ENCODE measurements around the gene NRDE2. TPM values are rescaled to one million over a fixed set of nuclear protein-coding genes. Genes with fewer than 3 reads are reported as not detected.

Gene NRDE2
- total RNA-seq, 1 donor from 2014 or later = 20.8 TPM

GRCh38 chr14:90287791-90288190 is 44.0 kb downstream of the NRDE2 start:
- DNase-seq (ENCODE audit: low spot score) = no peak
- no peaks in the 10 kb centered on the region for H3K4me1 Mint-ChIP-seq (ENCODE audit: unreplicated experiment)
- H3K9me3 Mint-ChIP-seq (ENCODE audit: unreplicated experiment) = no peaks in the 10 kb centered on the region
- H3K27me3 Mint-ChIP-seq (ENCODE audit: unreplicated experiment) = no peaks in the 10 kb centered on the region
- no peak overlapping the region for H3K4me3 Mint-ChIP-seq (ENCODE audit: unreplicated experiment)
- peaks cover 29% of the 10 kb centered on the region for H3K36me3 Mint-ChIP-seq (ENCODE audit: low read depth, unreplicated experiment)
- H3K27ac Mint-ChIP-seq (ENCODE audit: unreplicated experiment) = no peak overlapping the region
- no peak for TF ChIP-seq CTCF (IDR thresholded peaks at IDR 0.05; ENCODE audit: unreplicated experiment)

DNA sequence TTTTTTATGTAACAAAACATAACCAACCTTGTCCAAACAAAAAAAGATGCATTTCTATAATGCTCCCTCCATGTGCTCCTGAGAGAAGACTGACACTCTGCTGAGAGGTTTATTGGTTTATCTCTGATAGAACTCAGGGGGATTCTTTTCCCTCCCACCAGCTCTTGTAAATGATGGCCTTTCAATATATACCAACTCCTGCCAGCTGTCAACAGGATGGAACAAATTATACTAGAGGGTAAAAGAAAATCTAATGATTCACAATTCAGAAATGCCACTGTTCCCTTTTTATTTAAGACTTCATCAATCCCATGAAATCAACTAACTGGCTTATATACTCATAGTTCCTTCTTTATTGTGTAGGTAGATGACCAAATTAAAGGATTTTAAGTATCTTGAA is 50.0 kb downstream of the NRDE2 start:
- Mint-ChIP-seq H3K36me3 (ENCODE audit: low read depth, unreplicated experiment) (peaks cover 12% of the 10 kb centered on the region), H3K27ac (ENCODE audit: unreplicated experiment) (no peak overlapping the region), H3K4me3 (ENCODE audit: unreplicated experiment) (no peak overlapping the region), H3K9me3 (ENCODE audit: unreplicated experiment) (no peaks in the 10 kb centered on the region), H3K27me3 (ENCODE audit: unreplicated experiment) (peaks cover 5% of the 10 kb centered on the region), H3K4me1 (ENCODE audit: unreplicated experiment) (peaks cover 8% of the 10 kb centered on the region)
- no peak for DNase-seq (ENCODE audit: low spot score)
- no peak for TF ChIP-seq CTCF (IDR thresholded peaks at IDR 0.05; ENCODE audit: unreplicated experiment)

GRCh38 chr14:90281261-90281660 is 50.5 kb downstream of the NRDE2 start:
- Mint-ChIP-seq H3K27me3 (ENCODE audit: unreplicated experiment) (peaks cover 5% of the 10 kb centered on the region), H3K36me3 (ENCODE audit: low read depth, unreplicated experiment) (peaks cover 9% of the 10 kb centered on the region), H3K27ac (ENCODE audit: unreplicated experiment) (no peak overlapping the region), H3K9me3 (ENCODE audit: unreplicated experiment) (no peaks in the 10 kb centered on the region), H3K4me3 (ENCODE audit: unreplicated experiment) (no peak overlapping the region), H3K4me1 (ENCODE audit: unreplicated experiment) (peaks cover 12% of the 10 kb centered on the region)
- DNase-seq (ENCODE audit: low spot score) = no peak
- TF ChIP-seq CTCF (IDR thresholded peaks at IDR 0.05; ENCODE audit: unreplicated experiment) = no peak

GRCh38 chr14:90280096-90280495 is 51.6 kb downstream of the NRDE2 start:
- Mint-ChIP-seq H3K27ac (ENCODE audit: unreplicated experiment) (no peak overlapping the region), H3K4me1 (ENCODE audit: unreplicated experiment) (peaks cover 17% of the 10 kb centered on the region), H3K27me3 (ENCODE audit: unreplicated experiment) (peaks cover 8% of the 10 kb centered on the region), H3K4me3 (ENCODE audit: unreplicated experiment) (no peak overlapping the region), H3K9me3 (ENCODE audit: unreplicated experiment) (no peaks in the 10 kb centered on the region), H3K36me3 (ENCODE audit: low read depth, unreplicated experiment) (peaks cover 3% of the 10 kb centered on the region)
- no peak for DNase-seq (ENCODE audit: low spot score)
- TF ChIP-seq CTCF (IDR thresholded peaks at IDR 0.05; ENCODE audit: unreplicated experiment) = no peak

GRCh38 chr14:90278199-90279175 is 53.3 kb downstream of the NRDE2 start:
- no peaks in the 10 kb centered on the region for H3K9me3 Mint-ChIP-seq (ENCODE audit: unreplicated experiment)
- H3K27ac Mint-ChIP-seq (ENCODE audit: unreplicated experiment) = no peak overlapping the region
- peaks cover 23% of the 10 kb centered on the region for H3K4me1 Mint-ChIP-seq (ENCODE audit: unreplicated experiment)
- peaks cover 17% of the 10 kb centered on the region for H3K27me3 Mint-ChIP-seq (ENCODE audit: unreplicated experiment)
- peaks cover 10% of the 10 kb centered on the region for H3K36me3 Mint-ChIP-seq (ENCODE audit: low read depth, unreplicated experiment)
- TF ChIP-seq CTCF (IDR thresholded peaks at IDR 0.05; ENCODE audit: unreplicated experiment) = no peak
- no peak overlapping the region for H3K4me3 Mint-ChIP-seq (ENCODE audit: unreplicated experiment)
- DNase-seq (ENCODE audit: low spot score) = no peak

All from endothelial cell (in vitro differentiated cells).